NCI-H446 (cell line): ENCODE measurements around the gene TNP2.

Experiments used
- DNase-seq, 2 experiments: peaks; one replicate each; lab custom pipeline; 2025; lab: John Stamatoyannopoulos, UW

The TNP2 gene

GRCh38 chr16:11218604-11218962 is 50.5 kb downstream of the TNP2 start:
- DNase-seq, result no peak
